Neural progenitor cell (in vitro differentiated cells): Measurements from ENCODE around the gene COL4A2. TPM values are rescaled to one million over a fixed set of nuclear protein-coding genes. Genes with fewer than 3 reads are reported as not detected.

Experiments used
- DNase-seq: peaks from one replicate; pipeline ENCODE4 v3.0.0-alpha.2; 2016; ENCODE audit warnings: low spot score
- H2AFZ ChIP-seq: fragments of 200-600 bp; sonication (generic); replicated peaks from 2 replicates; pipeline ENCODE4 v1.6.1; 2016; ENCODE audit warnings: antibody characterized with exemption
- H3F3A ChIP-seq: fragments of 200-600 bp; sonication (generic); 2 replicates; pipeline ENCODE4 v1.6.1; 2016; ENCODE audit warnings: antibody characterized with exemption, low read depth
- H3K27ac ChIP-seq: fragments of 200-600 bp; sonication (generic); 2 replicates; pipeline ENCODE4 v1.5.1; 2016; ENCODE audit warnings: mild to moderate bottlenecking
- H3K27me3 ChIP-seq: fragments of 200-600 bp; sonication (generic); 2 replicates; pipeline ENCODE4 v1.6.1; 2016; ENCODE audit warnings: mild to moderate bottlenecking, moderate library complexity
- H3K36me3 ChIP-seq: fragments of 200-600 bp; sonication (generic); 2 replicates; pipeline ENCODE4 v1.5.1; 2016
- H3K4me1 ChIP-seq: fragments of 200-600 bp; sonication (generic); 2 replicates; pipeline ENCODE4 v1.6.1; 2016; ENCODE audit warnings: mixed run types
- H3K4me2 ChIP-seq: fragments of 200-600 bp; sonication (generic); 2 replicates; pipeline ENCODE4 v1.6.1; 2016
- H3K4me3 ChIP-seq: fragments of 200-600 bp; sonication (generic); 2 replicates; pipeline ENCODE4 v1.5.1; 2016
- H3K79me2 ChIP-seq: fragments of 200-600 bp; sonication (generic); 2 replicates; pipeline ENCODE4 v1.6.1; 2016; ENCODE audit warnings: low read depth
- H3K9ac ChIP-seq: fragments of 200-600 bp; sonication (generic); 2 replicates; pipeline ENCODE4 v1.6.1; 2016
- H3K9me3 ChIP-seq: fragments of 200-600 bp; sonication (generic); 2 replicates; pipeline ENCODE4 v1.5.1; 2016; ENCODE audit warnings: low read depth
- H4K20me1 ChIP-seq: fragments of 200-600 bp; sonication (generic); 2 replicates; pipeline ENCODE4 v1.6.1; 2016; ENCODE audit warnings: low read depth
- H3K27ac Mint-ChIP-seq: 3 replicates; pipeline ENCODE4 v1.8.0; 2021; ENCODE audit warnings: mixed read lengths
- H3K27me3 Mint-ChIP-seq: 2 replicates; pipeline ENCODE4 v1.8.0; 2022; ENCODE audit warnings: low read depth, mild to moderate bottlenecking, inconsistent platforms, moderate library complexity, mixed read lengths; ENCODE audit not compliant: insufficient read depth
- H3K36me3 Mint-ChIP-seq: 3 replicates; pipeline ENCODE4 v1.8.0; 2021; ENCODE audit warnings: mixed read lengths
- H3K4me1 Mint-ChIP-seq: 3 replicates; pipeline ENCODE4 v1.8.0; 2021; ENCODE audit warnings: mixed read lengths
- H3K4me3 Mint-ChIP-seq: 3 replicates; pipeline ENCODE4 v1.8.0; 2021; ENCODE audit warnings: mild to moderate bottlenecking, moderate library complexity, mixed read lengths
- H3K9me3 Mint-ChIP-seq: 3 replicates; pipeline ENCODE4 v1.8.0; 2020; ENCODE audit warnings: mixed read lengths
- CTCF ChIP-seq: fragments of 200-600 bp; sonication (generic); IDR thresholded peaks from 2 replicates; pipeline ENCODE4 v1.5.1; 2017; ENCODE audit warnings: antibody characterized with exemption, mild to moderate bottlenecking
- EZH2 ChIP-seq: fragments of 200-600 bp; sonication (generic); IDR thresholded peaks from 2 replicates; pipeline ENCODE4 v1.6.1; 2017; ENCODE audit warnings: antibody characterized with exemption, mild to moderate bottlenecking, moderate library complexity
- EZH2phosphoT487 ChIP-seq: fragments of 200-600 bp; sonication (generic); IDR thresholded peaks from 2 replicates; pipeline ENCODE4 v1.6.1; 2017; ENCODE audit warnings: antibody characterized with exemption
- total RNA-seq: library from RNA; depleted of rRNA; stranded (reverse); fragments of >200 nt; gene quantifications from 2 replicates; pipeline ENCODE4 v1.2.3, GENCODE V29; 2015; ENCODE audit warnings: low replicate concordance

Gene COL4A2
- total RNA-seq, 1 donor from 2014 or later, result 73.6 TPM

- Histone ChIP-seq H3K9ac (no peak overlapping the region), H3K9me3 (no peaks in the 10 kb centered on the region), H3K36me3 (no peaks in the 10 kb centered on the region), H3K79me2 (no peaks in the 10 kb centered on the region), H3K4me1 (no peaks in the 10 kb centered on the region), H2AFZ (no peak overlapping the region), H3K4me3 (no peak overlapping the region), H3K27ac (no peak overlapping the region), H3K27me3 (no peaks in the 10 kb centered on the region), H4K20me1 (no peaks in the 10 kb centered on the region), H3K4me2 (no peak overlapping the region), H3F3A (no peaks in the 10 kb centered on the region)
- Mint-ChIP-seq H3K9me3 (peaks cover 3% of the 10 kb centered on the region), H3K27me3 (peaks cover 4% of the 10 kb centered on the region), H3K36me3 (no peaks in the 10 kb centered on the region), H3K27ac (no peak overlapping the region), H3K4me1 (peaks cover 3% of the 10 kb centered on the region), H3K4me3 (no peak overlapping the region)
- TF ChIP-seq CTCF, result no peak
- no peak for TF ChIP-seq EZH2
- no peak for TF ChIP-seq EZH2phosphoT487
- no peak for DNase-seq
Measured at GRCh38 chr13:110521946-110522345, 214.9 kb downstream of the COL4A2 start.

GRCh38 chr13:110522721-110523120, 215.6 kb downstream of the COL4A2 start:
- peak overlapping the region; percentile 33 for H3K27ac Mint-ChIP-seq
- H3K4me3 Mint-ChIP-seq, result no peak overlapping the region
- H3K9me3 ChIP-seq, result no peaks in the 10 kb centered on the region
- H3K4me1 Mint-ChIP-seq, result peaks cover 6% of the 10 kb centered on the region
- H3K79me2 ChIP-seq, result no peaks in the 10 kb centered on the region
- no peak overlapping the region for H3K4me2 ChIP-seq
- H3K36me3 Mint-ChIP-seq, result no peaks in the 10 kb centered on the region
- H3K9ac ChIP-seq, result no peak overlapping the region
- no peak overlapping the region for H3K27ac ChIP-seq
- DNase-seq, result no peak
- TF ChIP-seq EZH2phosphoT487 (no peak), CTCF (no peak), EZH2 (no peak)
- H3K36me3 ChIP-seq, result no peaks in the 10 kb centered on the region
- no peaks in the 10 kb centered on the region for H3K4me1 ChIP-seq
- no peaks in the 10 kb centered on the region for H3F3A ChIP-seq
- H3K27me3 ChIP-seq, result no peaks in the 10 kb centered on the region
- no peak overlapping the region for H2AFZ ChIP-seq
- H3K9me3 Mint-ChIP-seq, result peaks cover under 1% of the 10 kb centered on the region
- H3K4me3 ChIP-seq, result no peak overlapping the region
- no peaks in the 10 kb centered on the region for H4K20me1 ChIP-seq
- H3K27me3 Mint-ChIP-seq, result peaks cover 4% of the 10 kb centered on the region

DNA sequence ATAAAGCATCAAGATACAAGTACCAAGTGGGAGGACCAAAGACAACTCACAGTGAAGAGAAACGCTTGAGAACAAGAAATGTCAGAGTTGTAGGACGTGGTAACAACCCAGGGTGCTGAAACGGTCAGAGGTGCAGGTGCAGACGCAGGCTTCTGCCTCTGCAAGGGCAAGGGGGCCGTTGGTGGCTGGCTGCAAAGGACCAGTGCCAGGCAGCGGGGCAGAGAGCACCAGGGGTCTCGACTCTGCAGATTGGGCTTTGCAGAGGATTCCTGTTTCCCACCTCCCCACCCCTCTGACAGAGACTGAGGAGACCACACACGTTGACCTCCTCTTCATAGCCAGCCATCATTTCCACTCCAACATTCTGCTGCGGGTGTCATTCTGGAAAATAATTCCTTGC, 216.1 kb downstream of the COL4A2 start:
- Histone ChIP-seq H2AFZ (no peak overlapping the region), H3K4me3 (no peak overlapping the region), H3K36me3 (no peaks in the 10 kb centered on the region), H3F3A (no peaks in the 10 kb centered on the region), H3K9me3 (no peaks in the 10 kb centered on the region), H3K4me2 (no peak overlapping the region), H3K27ac (no peak overlapping the region), H3K9ac (no peak overlapping the region), H3K4me1 (no peaks in the 10 kb centered on the region), H4K20me1 (no peaks in the 10 kb centered on the region), H3K79me2 (no peaks in the 10 kb centered on the region), H3K27me3 (no peaks in the 10 kb centered on the region)
- peaks cover 4% of the 10 kb centered on the region for H3K27me3 Mint-ChIP-seq
- no peak for DNase-seq
- H3K27ac Mint-ChIP-seq, result peak overlapping the region; percentile 33
- peaks cover 8% of the 10 kb centered on the region for H3K4me1 Mint-ChIP-seq
- peaks cover 2% of the 10 kb centered on the region for H3K9me3 Mint-ChIP-seq
- H3K4me3 Mint-ChIP-seq, result no peak overlapping the region
- H3K36me3 Mint-ChIP-seq, result no peaks in the 10 kb centered on the region
- TF ChIP-seq CTCF (no peak), EZH2phosphoT487 (no peak), EZH2 (no peak)
